Panc1 (cell line): ENCODE measurements around the gene SH3TC1. TPM values are rescaled to one million over a fixed set of nuclear protein-coding genes. Genes with fewer than 3 reads are reported as not detected.

Source experiments
- ATAC-seq: fragments of 200-7000 bp; cut with Tn5 transposase; 2 replicates; pipeline ENCODE4 v1.9.1; 2020; ENCODE audit warnings: mild to moderate bottlenecking, moderate library complexity
- BruUV-seq: library from RNA; stranded (reverse); fragments of 400-500 nt; replicated peaks from 2 replicates; lab custom pipeline; 2021; lab: Mats Ljungman, UMichigan
- CTCF ChIA-PET: fragments of 300-600 bp; sonication (Branson Sonifier 250); formaldehyde crosslinking; loops from one replicate; lab custom pipeline; 2022; ENCODE audit warnings: antibody characterized with exemption; lab: Charles Lee
- POLR2A ChIA-PET: fragments of 300-600 bp; sonication (Branson Sonifier 250); formaldehyde crosslinking; loops from one replicate; lab custom pipeline; 2022; ENCODE audit warnings: antibody characterized with exemption; lab: Charles Lee
- DNase-seq: peaks from one replicate; pipeline ENCODE4 v3.0.0-alpha.2; 2010; ENCODE audit warnings: low read depth, low spot score
- H3K27ac ChIP-seq: 2 replicates; pipeline ENCODE4 v1.5.1; 2011; ENCODE audit warnings: mild to moderate bottlenecking, low read length, inconsistent platforms
- H3K27me3 ChIP-seq: fragments of 200-500 bp; sonication (Bioruptor generic); 2 replicates; pipeline ENCODE4 v1.6.0; 2014; ENCODE audit warnings: low read length, inconsistent platforms; ENCODE audit not compliant: control insufficient read depth, insufficient read depth
- H3K36me3 ChIP-seq: fragments of 200-500 bp; sonication (Bioruptor generic); 2 replicates; pipeline ENCODE4 v1.5.1; 2014; ENCODE audit warnings: inconsistent platforms, mild to moderate bottlenecking, low read length, moderate library complexity; ENCODE audit not compliant: control insufficient read depth, insufficient read depth
- H3K4me1 ChIP-seq: 2 replicates; pipeline ENCODE4 v1.5.1; 2011; ENCODE audit warnings: inconsistent platforms, mild to moderate bottlenecking, low read length, moderate library complexity; ENCODE audit not compliant: control insufficient read depth, insufficient read depth
- H3K4me3 ChIP-seq, 2 experiments: 2 replicates each; pipeline ENCODE4 v1.5.1; 2011 to 2012; ENCODE audit warnings: low read depth in 2 of 2, low read length in 2 of 2, mild to moderate bottlenecking in 2 of 2, inconsistent platforms in 1 of 2, moderate library complexity in 1 of 2
- H3K9me3 ChIP-seq: fragments of 200-500 bp; sonication (Bioruptor generic); 2 replicates; pipeline ENCODE4 v1.5.1; 2014; ENCODE audit warnings: low read depth, mild to moderate bottlenecking, inconsistent platforms, low read length, moderate library complexity; ENCODE audit not compliant: control insufficient read depth, insufficient read depth
- CTCF ChIP-seq: fragments of 450-650 bp; IDR thresholded peaks from 2 replicates; pipeline ENCODE4 v1.5.1; 2017; ENCODE audit warnings: mild to moderate bottlenecking
- POLR2AphosphoS5 ChIP-seq: IDR thresholded peaks from 2 replicates; pipeline ENCODE4 v1.6.1; 2012; ENCODE audit warnings: mild to moderate bottlenecking, low read depth, low read length, moderate library complexity
- REST ChIP-seq, 2 experiments: IDR thresholded peaks; 2 replicates each; pipeline ENCODE4 v1.6.1; 2011 to 2012; ENCODE audit warnings: low read depth in 2 of 2, control low read depth in 1 of 2, low read length in 1 of 2, mild to moderate bottlenecking in 1 of 2, moderate library complexity in 1 of 2; ENCODE audit not compliant: insufficient read depth in 1 of 2
- SIN3A ChIP-seq: IDR thresholded peaks from 2 replicates; pipeline ENCODE4 v1.6.1; 2012; ENCODE audit warnings: low read depth, mild to moderate bottlenecking, low read length, moderate library complexity, borderline replicate concordance; ENCODE audit not compliant: insufficient read depth
- TCF7L2 ChIP-seq: IDR thresholded peaks from 2 replicates; pipeline ENCODE4 v1.6.1; 2011; ENCODE audit warnings: mild to moderate bottlenecking, low read depth, low read length, inconsistent platforms
- in situ Hi-C: cut with HindIII; loops from 2 replicates; pipeline ENCODE4 v1.10.0; 2016; ENCODE audit warnings: low sequenced_read_pairs, low pct_unique_long_range_greater_than_20kb
- intact Hi-C: fragments of 100-400 bp; cut with micrococcal nuclease; formaldehyde crosslinking; loops from one replicate; pipeline ENCODE4 v1.10.0; 2022; ENCODE audit not compliant: unreplicated experiment
- total RNA-seq: library from RNA; stranded (reverse); gene quantifications from one replicate; pipeline ENCODE4 v1.2.1, GENCODE V29; 2021; ENCODE audit not compliant: unreplicated experiment

SH3TC1 gene
- total RNA-seq, 1 experiment from 2014 or later, result 4.5 TPM

- H3K27me3 ChIP-seq, result no peaks in the 10 kb centered on the region
- POLR2A ChIA-PET, result no interaction called here
These were observed 41.6 kb upstream of the SH3TC1 start for GRCh38 chr4:8157496-8157895.

GRCh38 chr4:8157944-8158709 lies 41.0 kb upstream of the SH3TC1 start:
- POLR2A ChIA-PET, result no interaction called here
- DNase-seq (no peak), ATAC-seq (peak; percentile 10)
- CTCF ChIA-PET, result no interaction called here
- H3K36me3 ChIP-seq, result no peaks in the 10 kb centered on the region
- in situ Hi-C loops, result no loop called here
- TF ChIP-seq REST (IDR thresholded peaks at IDR 0.05; ENCODE audit: insufficient read depth in 1 of 2, low read depth in 2 of 2, low read length in 1 of 2), result no peak
- TF ChIP-seq TCF7L2, result no peak
- no peak for TF ChIP-seq SIN3A
- TF ChIP-seq POLR2AphosphoS5, result no peak
- TF ChIP-seq CTCF, result no peak
- intact Hi-C loops, result no loop called here
- no peak overlapping the region for H3K27ac ChIP-seq
- peak overlapping the region; percentile 59 to 64 for H3K4me3 ChIP-seq
- no TSS peak for BruUV-seq
- peaks cover 3% of the 10 kb centered on the region; the same call in 1 of the 2 replicates for H3K4me1 ChIP-seq
- no peaks in the 10 kb centered on the region for H3K9me3 ChIP-seq
- no peaks in the 10 kb centered on the region for H3K27me3 ChIP-seq

More at GRCh38 chr4:8157496-8157895, 41.6 kb upstream of the SH3TC1 start:
- CTCF ChIA-PET, result no interaction called here
- H3K4me1 ChIP-seq, result peaks cover 3% of the 10 kb centered on the region; the same call in 1 of the 2 replicates
- intact Hi-C loops (no loop called here), in situ Hi-C loops (no loop called here)
- no peaks in the 10 kb centered on the region for H3K36me3 ChIP-seq
- H3K4me3 ChIP-seq, result peak overlapping the region in 1 of 2 experiments; percentile 64; a peak in 1 of 4 replicates
- no TSS peak for BruUV-seq
- H3K9me3 ChIP-seq, result no peaks in the 10 kb centered on the region
- no peak for ATAC-seq
- TF ChIP-seq POLR2AphosphoS5 (no peak), CTCF (no peak), SIN3A (no peak), TCF7L2 (no peak), REST (IDR thresholded peaks at IDR 0.05; ENCODE audit: insufficient read depth in 1 of 2, low read depth in 2 of 2, low read length in 1 of 2) (no peak)
- no peak overlapping the region for H3K27ac ChIP-seq
- no peak for DNase-seq
